Thymus (tissue), 11 donors: ENCODE results near the gene ITPR1. TPM values are rescaled to one million over a fixed set of nuclear protein-coding genes. Genes with fewer than 3 reads are reported as not detected.

Source experiments
- DNase-seq, 9 donors: peaks; one replicate each; pipeline ENCODE4 v3.0.0-alpha.2; 2013; ENCODE audit warnings: low spot score in 9 of 9, low read depth in 6 of 9, missing footprints in 1 of 9
- H3K27ac ChIP-seq, 2 donors: one replicate each; pipeline ENCODE4 v1.5.1; 2013; ENCODE audit warnings: control low read depth in 1 of 2, low read depth in 1 of 2, low read length in 1 of 2, mild to moderate bottlenecking in 1 of 2, moderate library complexity in 1 of 2
- H3K27me3 ChIP-seq, 2 donors: one replicate each; pipeline ENCODE4 v1.5.1; 2013; ENCODE audit warnings: low read length in 1 of 2; ENCODE audit not compliant: control insufficient read depth in 2 of 2, insufficient read depth in 1 of 2
- H3K36me3 ChIP-seq, 2 donors: one replicate each; pipeline ENCODE4 v1.5.1; 2013; ENCODE audit warnings: low read length in 1 of 2, mild to moderate bottlenecking in 1 of 2, moderate library complexity in 1 of 2; ENCODE audit not compliant: control insufficient read depth in 2 of 2, insufficient read depth in 2 of 2
- H3K4me1 ChIP-seq, 2 donors: one replicate each; pipeline ENCODE4 v1.5.1; 2013; ENCODE audit warnings: low read length in 2 of 2; ENCODE audit not compliant: control insufficient read depth in 2 of 2, insufficient read depth in 2 of 2
- H3K4me3 ChIP-seq, 2 donors: one replicate each; pipeline ENCODE4 v1.5.1; 2013; ENCODE audit warnings: low read length in 2 of 2, control low read depth in 1 of 2, mild to moderate bottlenecking in 1 of 2
- H3K9me3 ChIP-seq, 2 donors: one replicate each; pipeline ENCODE4 v1.5.1; 2013; ENCODE audit warnings: low read length in 1 of 2, mild to moderate bottlenecking in 1 of 2; ENCODE audit not compliant: control insufficient read depth in 2 of 2, insufficient read depth in 1 of 2
- whole genome bisulfite sequencing: extraction: QIAGEN DNeasy Blood & Tissue Kit; methylation state at CpG from one replicate; pipeline ENCODE4 v1.1.7; 2013; 5-methylcytosine and 5-hydroxymethylcytosine counted together
- polyA plus RNA-seq: library from polyadenylated mRNA; stranded (reverse); fragments of 200-250 nt; gene quantifications from one replicate; pipeline ENCODE4 v1.2.3, GENCODE V29; 2013
- total RNA-seq: library from RNA; stranded (reverse); fragments of 120-200 nt; gene quantifications from one replicate; pipeline ENCODE4 v1.2.4, GENCODE V29; 2013
- donor health status: healthy.

The ITPR1 gene
- total and polyA plus RNA-seq, 2 donors: 23.9 to 36.6 TPM

- Histone ChIP-seq H3K36me3 (no peaks in the 10 kb centered on the region), H3K27ac (no peak overlapping the region), H3K27me3 (no peaks in the 10 kb centered on the region), H3K9me3 (peaks cover 0 to under 1% of the 10 kb centered on the region in 2 donors), H3K4me3 (no peak overlapping the region), H3K4me1 (peaks cover 0 to 3% of the 10 kb centered on the region in 2 donors)
- WGBS: 99% methylated on average over 4 of the region's 4 CpGs
- no peak for DNase-seq
Measured at GRCh38 chr3:4856564-4856963, 363.4 kb downstream of the ITPR1 start.

DNA sequence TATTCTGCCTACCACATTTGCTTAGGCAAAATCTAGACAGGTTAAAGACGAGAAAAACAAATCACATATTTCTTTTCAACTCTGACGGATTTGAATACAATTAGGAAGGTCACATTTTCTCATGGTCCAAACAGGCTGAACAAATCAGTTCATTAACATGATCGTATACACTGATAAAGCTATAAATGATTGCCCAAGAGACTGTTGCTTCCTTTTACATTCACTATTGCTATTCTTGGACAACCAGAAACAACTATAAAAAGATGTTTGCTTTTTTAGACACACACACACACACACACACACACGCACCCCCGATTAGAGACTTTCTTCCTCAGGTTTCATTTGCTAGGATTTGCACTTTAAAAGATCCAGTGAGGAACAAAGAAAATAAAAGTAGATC, 363.8 kb downstream of the ITPR1 start:
- H3K27ac ChIP-seq: no peak overlapping the region
- no peak for DNase-seq
- H3K4me1 ChIP-seq: peaks cover 0 to 3% of the 10 kb centered on the region in 2 donors
- no peaks in the 10 kb centered on the region for H3K36me3 ChIP-seq
- WGBS: 91% methylated on average over 5 of the region's 5 CpGs
- peaks cover 0 to 4% of the 10 kb centered on the region in 2 donors for H3K9me3 ChIP-seq
- no peaks in the 10 kb centered on the region for H3K27me3 ChIP-seq
- no peak overlapping the region for H3K4me3 ChIP-seq

GRCh38 chr3:4859788-4860187, 366.6 kb downstream of the ITPR1 start:
- no peak overlapping the region for H3K27ac ChIP-seq
- no peak overlapping the region for H3K4me3 ChIP-seq
- peaks cover 0 to 4% of the 10 kb centered on the region in 2 donors for H3K9me3 ChIP-seq
- H3K36me3 ChIP-seq: no peaks in the 10 kb centered on the region
- no peaks in the 10 kb centered on the region for H3K27me3 ChIP-seq
- DNase-seq: no peak
- 96% methylated on average over 1 of the region's 1 CpG for WGBS
- H3K4me1 ChIP-seq: no peaks in the 10 kb centered on the region

DNA sequence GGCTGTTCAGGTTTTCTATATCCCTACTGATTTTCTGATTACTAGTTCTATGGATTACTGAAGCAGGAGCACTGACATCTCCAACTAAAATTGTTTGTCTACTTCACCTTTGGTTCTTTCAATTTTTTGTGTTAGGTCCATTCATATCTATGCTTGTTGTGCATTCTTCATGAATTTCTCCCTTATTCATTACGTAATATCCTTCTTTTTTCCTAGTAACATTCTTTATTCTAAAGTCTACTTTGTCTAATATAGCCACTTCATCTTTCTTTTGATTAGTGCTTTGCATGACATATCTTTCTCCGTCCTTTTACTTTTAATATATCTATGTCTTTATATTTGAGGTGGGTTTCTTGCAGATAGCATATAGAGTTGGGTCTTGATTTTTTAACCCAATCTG, 369.8 kb downstream of the ITPR1 start:
- WGBS: 99% methylated on average over 2 of the region's 2 CpGs
- peaks cover 5 to 9% of the 10 kb centered on the region in 2 donors for H3K4me1 ChIP-seq

DNA sequence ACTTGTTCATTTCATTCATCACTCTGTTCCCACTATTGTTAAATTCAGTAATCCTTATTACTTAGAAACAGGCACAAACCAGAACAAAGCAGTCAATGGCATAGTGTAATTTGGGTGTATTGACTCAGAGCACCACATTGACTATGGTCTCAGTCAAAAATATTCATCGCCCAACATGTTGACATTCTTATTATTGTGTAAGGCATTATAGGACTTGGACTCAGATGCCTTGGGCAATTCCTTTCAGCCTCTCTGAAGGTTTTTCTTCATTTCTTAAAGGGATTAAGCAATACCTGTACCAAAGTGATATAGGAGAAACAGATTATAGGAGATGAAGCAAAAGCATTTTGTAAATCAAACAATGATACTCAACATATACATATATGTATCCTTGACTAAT, 371.4 kb downstream of the ITPR1 start:
- Histone ChIP-seq H3K4me3 (no peak overlapping the region), H3K27me3 (no peaks in the 10 kb centered on the region), H3K9me3 (peaks cover 0 to 4% of the 10 kb centered on the region in 2 donors), H3K36me3 (no peaks in the 10 kb centered on the region), H3K4me1 (peaks cover 13 to 22% of the 10 kb centered on the region in 2 donors), H3K27ac (no peak overlapping the region)
- DNase-seq: no peak
- 100% methylated on average over 1 of the region's 1 CpG for WGBS

More for the DNA sequence above, 369.8 kb downstream of the ITPR1 start:
- Histone ChIP-seq H3K27ac (no peak overlapping the region), H3K36me3 (no peaks in the 10 kb centered on the region), H3K9me3 (peaks cover 0 to 4% of the 10 kb centered on the region in 2 donors), H3K4me3 (no peak overlapping the region), H3K27me3 (no peaks in the 10 kb centered on the region)
- DNase-seq: no peak

- Histone ChIP-seq H3K4me1 (peaks cover 13 to 23% of the 10 kb centered on the region in 2 donors), H3K27me3 (no peaks in the 10 kb centered on the region), H3K27ac (no peak overlapping the region), H3K9me3 (peaks cover 0 to 4% of the 10 kb centered on the region in 2 donors), H3K4me3 (no peak overlapping the region), H3K36me3 (no peaks in the 10 kb centered on the region)
- no peak for DNase-seq
- 99% methylated on average over 2 of the region's 2 CpGs for WGBS
Measured at GRCh38 chr3:4865714-4866113, 372.6 kb downstream of the ITPR1 start.

DNA sequence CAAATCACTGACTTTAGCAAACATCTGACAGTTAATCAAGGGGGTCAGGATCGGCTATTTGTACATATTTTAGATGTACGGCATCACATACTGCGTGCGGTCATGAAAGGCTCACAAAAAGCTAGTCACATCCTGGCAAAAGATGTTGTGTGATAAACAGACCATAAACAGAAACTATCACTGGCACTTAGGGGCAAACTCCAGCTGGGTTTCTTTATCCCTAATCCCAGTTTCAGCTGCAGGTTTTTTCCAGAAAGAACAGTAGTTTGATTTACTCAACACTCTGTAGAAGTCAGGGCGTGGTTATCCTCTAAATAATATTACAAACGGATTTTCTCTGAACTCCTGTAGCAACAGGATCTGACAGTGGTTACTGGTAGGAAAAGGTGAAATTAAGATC, 373.7 kb downstream of the ITPR1 start:
- no peak for DNase-seq
- H3K27ac ChIP-seq: no peak overlapping the region
- H3K4me1 ChIP-seq: peaks cover 13 to 23% of the 10 kb centered on the region in 2 donors
- WGBS: 71% methylated on average over 6 of the region's 6 CpGs
- no peak overlapping the region for H3K4me3 ChIP-seq
- no peaks in the 10 kb centered on the region for H3K27me3 ChIP-seq
- H3K9me3 ChIP-seq: peaks cover 0 to under 1% of the 10 kb centered on the region in 2 donors
- H3K36me3 ChIP-seq: no peaks in the 10 kb centered on the region

- Histone ChIP-seq H3K36me3 (no peaks in the 10 kb centered on the region), H3K4me1 (no peaks in the 10 kb centered on the region), H3K27ac (no peak overlapping the region), H3K9me3 (no peaks in the 10 kb centered on the region), H3K4me3 (no peak overlapping the region), H3K27me3 (no peaks in the 10 kb centered on the region)
- WGBS: 95% methylated on average over 3 of the region's 3 CpGs
- DNase-seq: no peak
Measured at GRCh38 chr3:4877173-4877787, 384.1 kb downstream of the ITPR1 start.

- Histone ChIP-seq H3K4me3 (no peak overlapping the region), H3K27me3 (no peaks in the 10 kb centered on the region), H3K36me3 (no peaks in the 10 kb centered on the region), H3K9me3 (no peaks in the 10 kb centered on the region), H3K4me1 (no peaks in the 10 kb centered on the region), H3K27ac (no peak overlapping the region)
- no peak for DNase-seq
- 98% methylated on average over 6 of the region's 6 CpGs for WGBS
Measured at GRCh38 chr3:4880850-4881249, 387.7 kb downstream of the ITPR1 start.
